ENCODE data around the gene SPATA31C1. TPM values are rescaled to one million over a fixed set of nuclear protein-coding genes. Genes with fewer than 3 reads are reported as not detected.

SPATA31C1 gene
- total RNA-seq, 2 experiments from 2014 or later, result not detected

DNA sequence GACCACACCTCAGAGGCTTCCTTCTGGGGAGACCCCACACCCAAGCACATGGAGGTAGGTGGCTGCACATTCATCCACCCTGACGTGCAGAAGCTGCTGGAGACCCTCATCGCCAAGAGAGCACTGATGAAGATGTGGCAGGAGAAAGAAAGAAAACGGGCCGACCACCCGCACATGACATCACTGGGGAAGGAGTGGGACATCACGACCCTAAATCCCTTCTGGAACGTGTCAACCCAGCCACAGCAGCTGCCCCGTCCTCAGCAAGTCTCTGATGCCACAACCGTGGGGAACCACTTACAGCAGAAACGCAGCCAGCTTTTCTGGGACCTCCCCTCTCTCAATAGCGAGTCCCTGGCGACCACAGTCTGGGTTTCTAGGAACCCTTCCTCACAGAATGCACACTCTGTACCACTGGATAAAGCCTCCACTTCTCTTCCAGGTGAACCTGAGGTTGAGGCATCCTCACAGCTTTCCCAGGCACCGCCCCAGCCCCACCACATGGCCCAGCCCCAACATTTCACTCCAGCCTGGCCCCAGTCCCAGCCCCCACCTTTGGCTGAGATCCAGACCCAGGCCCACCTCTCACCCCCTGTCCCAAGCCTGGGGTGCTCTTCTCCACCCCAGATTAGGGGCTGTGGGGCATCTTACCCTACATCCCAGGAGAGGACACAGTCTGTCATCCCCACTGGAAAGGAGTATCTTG, 32.1 kb upstream of the SPATA31C1 start:
- Histone ChIP-seq H4K20me1 (ENCODE audit: insufficient read depth, low read length) (no peaks in the 10 kb centered on the region), H3K4me2 (ENCODE audit: low read length) (no peak overlapping the region), H3K27ac (ENCODE audit: low read depth, low read length, poor library complexity, severe bottlenecking) (no peak overlapping the region), H3K9me2 (ENCODE audit: insufficient read depth, low read length) (no peaks in the 10 kb centered on the region), H3K36me3 (ENCODE audit: insufficient read depth, low read length) (no peaks in the 10 kb centered on the region), H3K79me2 (ENCODE audit: insufficient read depth, low read depth, low read length) (no peaks in the 10 kb centered on the region), H2AFZ (ENCODE audit: low read length) (no peak overlapping the region), H3K4me1 (ENCODE audit: insufficient read depth, low read length, poor library complexity, severe bottlenecking) (no peaks in the 10 kb centered on the region), H3K4me3 (ENCODE audit: low read depth, low read length, poor library complexity, severe bottlenecking) (no peak overlapping the region), H3K9me3 (ENCODE audit: low read length) (no peaks in the 10 kb centered on the region)
- no peak for DNase-seq (ENCODE audit: low spot score)
- no TSS peak for BruUV-seq (replicated peaks)
- CTCF ChIA-PET (ENCODE audit: unreplicated experiment), result no interaction called here
- TF ChIP-seq EZH2phosphoT487 (IDR thresholded peaks at IDR 0.05; ENCODE audit: borderline replicate concordance, low read depth, low read length), result no peak
- intact Hi-C loops (cut with micrococcal nuclease; ENCODE audit: unreplicated experiment), result no loop called here
- POLR2A ChIA-PET, result no interaction called here

DNA sequence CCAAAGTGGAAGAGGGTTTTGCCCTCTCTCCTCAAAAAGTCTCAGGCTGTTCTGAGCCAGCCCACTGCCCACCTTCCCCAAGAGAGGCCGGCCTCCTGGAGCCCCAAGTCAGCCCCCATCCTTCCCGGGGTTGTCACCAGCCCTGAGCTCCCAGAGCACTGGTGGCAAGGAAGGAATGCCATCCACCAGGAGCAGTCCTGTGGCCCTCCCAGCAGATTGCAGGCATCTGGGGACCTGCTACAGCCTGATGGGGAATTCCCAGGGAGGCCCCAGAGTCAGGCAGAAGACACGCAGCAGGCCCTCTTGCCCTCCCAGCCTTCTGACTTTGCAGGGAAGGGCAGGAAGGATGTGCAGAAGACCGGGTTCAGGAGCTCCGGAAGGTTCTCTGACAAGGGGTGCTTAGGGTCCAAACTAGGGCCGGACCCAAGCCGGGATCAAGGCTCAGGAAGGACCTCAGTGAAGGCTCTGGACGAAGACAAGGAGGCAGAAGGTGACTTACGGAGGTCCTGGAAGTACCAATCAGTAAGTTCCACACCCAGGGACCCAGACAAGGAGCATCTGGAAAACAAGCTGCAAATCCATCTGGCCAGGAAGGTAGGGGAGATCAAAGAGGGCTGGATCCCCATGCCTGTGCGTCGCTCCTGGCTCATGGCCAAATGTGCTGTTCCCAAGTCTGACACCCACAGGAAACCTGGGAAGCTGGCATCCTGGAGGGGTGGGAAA, 31.4 kb upstream of the SPATA31C1 start:
- no TSS peak for BruUV-seq (replicated peaks)
- Histone ChIP-seq H3K4me3 (ENCODE audit: low read depth, low read length, poor library complexity, severe bottlenecking) (no peak overlapping the region), H3K4me2 (ENCODE audit: low read length) (no peak overlapping the region), H2AFZ (ENCODE audit: low read length) (no peak overlapping the region), H3K79me2 (ENCODE audit: insufficient read depth, low read depth, low read length) (no peaks in the 10 kb centered on the region), H3K9me2 (ENCODE audit: insufficient read depth, low read length) (no peaks in the 10 kb centered on the region), H3K36me3 (ENCODE audit: insufficient read depth, low read length) (no peaks in the 10 kb centered on the region), H3K4me1 (ENCODE audit: insufficient read depth, low read length, poor library complexity, severe bottlenecking) (no peaks in the 10 kb centered on the region), H3K9me3 (ENCODE audit: low read length) (no peaks in the 10 kb centered on the region), H4K20me1 (ENCODE audit: insufficient read depth, low read length) (no peaks in the 10 kb centered on the region), H3K27ac (ENCODE audit: low read depth, low read length, poor library complexity, severe bottlenecking) (no peak overlapping the region)
- DNase-seq (ENCODE audit: low spot score), result no peak
- intact Hi-C loops (cut with micrococcal nuclease; ENCODE audit: unreplicated experiment), result no loop called here
- ChIA-PET CTCF (ENCODE audit: unreplicated experiment) (no interaction called here), POLR2A (no interaction called here)
- TF ChIP-seq, protein P1, sequence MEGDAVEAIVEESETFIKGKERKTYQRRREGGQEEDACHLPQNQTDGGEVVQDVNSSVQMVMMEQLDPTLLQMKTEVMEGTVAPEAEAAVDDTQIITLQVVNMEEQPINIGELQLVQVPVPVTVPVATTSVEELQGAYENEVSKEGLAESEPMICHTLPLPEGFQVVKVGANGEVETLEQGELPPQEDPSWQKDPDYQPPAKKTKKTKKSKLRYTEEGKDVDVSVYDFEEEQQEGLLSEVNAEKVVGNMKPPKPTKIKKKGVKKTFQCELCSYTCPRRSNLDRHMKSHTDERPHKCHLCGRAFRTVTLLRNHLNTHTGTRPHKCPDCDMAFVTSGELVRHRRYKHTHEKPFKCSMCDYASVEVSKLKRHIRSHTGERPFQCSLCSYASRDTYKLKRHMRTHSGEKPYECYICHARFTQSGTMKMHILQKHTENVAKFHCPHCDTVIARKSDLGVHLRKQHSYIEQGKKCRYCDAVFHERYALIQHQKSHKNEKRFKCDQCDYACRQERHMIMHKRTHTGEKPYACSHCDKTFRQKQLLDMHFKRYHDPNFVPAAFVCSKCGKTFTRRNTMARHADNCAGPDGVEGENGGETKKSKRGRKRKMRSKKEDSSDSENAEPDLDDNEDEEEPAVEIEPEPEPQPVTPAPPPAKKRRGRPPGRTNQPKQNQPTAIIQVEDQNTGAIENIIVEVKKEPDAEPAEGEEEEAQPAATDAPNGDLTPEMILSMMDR (conservative IDR thresholded peaks at IDR 0.05; ENCODE audit: low read length), result no peak
- no peak for TF ChIP-seq EZH2phosphoT487 (IDR thresholded peaks at IDR 0.05; ENCODE audit: borderline replicate concordance, low read depth, low read length)

DNA sequence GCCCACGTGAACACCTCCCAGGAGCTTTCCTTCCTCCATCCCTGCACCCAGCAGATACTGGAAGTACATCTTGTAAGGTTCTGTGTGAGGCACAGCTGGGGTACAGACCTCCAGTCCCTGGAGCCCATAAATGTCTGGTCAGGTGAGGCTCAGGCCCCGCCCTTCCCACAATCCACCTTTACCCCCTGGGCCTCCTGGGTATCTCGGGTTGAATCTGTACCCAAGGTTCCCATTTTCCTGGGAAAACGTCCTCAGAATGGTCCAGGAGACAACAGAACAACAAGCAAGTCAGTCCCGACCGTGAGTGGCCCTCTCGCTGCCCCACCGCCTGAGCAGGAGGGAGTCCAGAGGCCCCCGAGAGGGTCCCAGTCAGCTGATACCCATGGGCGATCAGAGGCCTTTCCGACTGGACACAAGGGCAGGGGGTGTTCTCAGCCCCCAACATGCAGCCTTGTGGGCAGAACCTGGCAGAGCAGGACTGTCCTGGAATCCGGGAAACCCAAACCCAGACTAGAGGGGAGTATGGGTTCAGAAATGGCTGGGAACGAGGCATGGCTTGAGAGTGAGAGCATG, 30.7 kb upstream of the SPATA31C1 start:
- no peaks in the 10 kb centered on the region for H3K4me1 ChIP-seq (ENCODE audit: insufficient read depth, low read length, poor library complexity, severe bottlenecking)
- no peak overlapping the region for H2AFZ ChIP-seq (ENCODE audit: low read length)
- no peak overlapping the region for H3K27ac ChIP-seq (ENCODE audit: low read depth, low read length, poor library complexity, severe bottlenecking)
- no peaks in the 10 kb centered on the region for H3K36me3 ChIP-seq (ENCODE audit: insufficient read depth, low read length)
- TF ChIP-seq, protein P1 (conservative IDR thresholded peaks at IDR 0.05; ENCODE audit: low read length), result no peak
- no peak for TF ChIP-seq EZH2phosphoT487 (IDR thresholded peaks at IDR 0.05; ENCODE audit: borderline replicate concordance, low read depth, low read length)
- H3K9me3 ChIP-seq (ENCODE audit: low read length), result no peaks in the 10 kb centered on the region
- no peak for DNase-seq (ENCODE audit: low spot score)
- H3K4me2 ChIP-seq (ENCODE audit: low read length), result no peak overlapping the region
- ChIA-PET CTCF (ENCODE audit: unreplicated experiment) (no interaction called here), POLR2A (no interaction called here)
- no TSS peak for BruUV-seq (replicated peaks)
- intact Hi-C loops (cut with micrococcal nuclease; ENCODE audit: unreplicated experiment), result no loop called here
- H3K9me2 ChIP-seq (ENCODE audit: insufficient read depth, low read length), result no peaks in the 10 kb centered on the region
- H3K79me2 ChIP-seq (ENCODE audit: insufficient read depth, low read depth, low read length), result no peaks in the 10 kb centered on the region
- no peaks in the 10 kb centered on the region for H4K20me1 ChIP-seq (ENCODE audit: insufficient read depth, low read length)
- H3K4me3 ChIP-seq (ENCODE audit: low read depth, low read length, poor library complexity, severe bottlenecking), result no peak overlapping the region
